Measurements from ENCODE around the gene STOML1.
"Not testable (repeated sequence)": the region's sequence is repeated elsewhere in the genome, so short reads cannot be mapped to it uniquely, and the experiment has no call there.

STOML1 gene

GRCh38 chr15:73988445-73988969, 3.6 kb downstream of the STOML1 start:
- DNase-seq (ENCODE audit: extremely low read depth in 1 of 2, low read depth in 1 of 2): no peak

GRCh38 chr15:73987681-73988444, 4.2 kb downstream of the STOML1 start:
- DNase-seq (ENCODE audit: extremely low read depth in 1 of 2, low read depth in 1 of 2): no peak

- DNase-seq (ENCODE audit: extremely low read depth in 1 of 2, low read depth in 1 of 2): no peak
Measured at GRCh38 chr15:73987250-73987649, 4.8 kb downstream of the STOML1 start.

GRCh38 chr15:73986776-73987056, 5.4 kb downstream of the STOML1 start:
- DNase-seq (ENCODE audit: extremely low read depth in 1 of 2, low read depth in 1 of 2): no peak

- DNase-seq (ENCODE audit: extremely low read depth in 1 of 2, low read depth in 1 of 2): no peak
Measured at GRCh38 chr15:73986055-73986775, 5.9 kb downstream of the STOML1 start.

GRCh38 chr15:73985101-73985873, 6.8 kb downstream of the STOML1 start:
- no peak for DNase-seq (ENCODE audit: extremely low read depth in 1 of 2, low read depth in 1 of 2)

- no peak for DNase-seq (ENCODE audit: extremely low read depth in 1 of 2, low read depth in 1 of 2)
Measured at GRCh38 chr15:73984208-73984979, 7.7 kb downstream of the STOML1 start.

GRCh38 chr15:73983773-73984172, 8.3 kb downstream of the STOML1 start:
- no peak for DNase-seq (ENCODE audit: extremely low read depth in 1 of 2, low read depth in 1 of 2)

- no peak for DNase-seq (ENCODE audit: extremely low read depth in 1 of 2, low read depth in 1 of 2)
Measured at GRCh38 chr15:73983211-73983727, 8.8 kb downstream of the STOML1 start.

- DNase-seq (ENCODE audit: extremely low read depth in 1 of 2, low read depth in 1 of 2): no peak
Measured at GRCh38 chr15:73982222-73982962, 9.7 kb downstream of the STOML1 start.

GRCh38 chr15:73981761-73982221, 10.3 kb downstream of the STOML1 start:
- DNase-seq (ENCODE audit: extremely low read depth in 1 of 2, low read depth in 1 of 2): no peak

- no peak for DNase-seq (ENCODE audit: extremely low read depth in 1 of 2, low read depth in 1 of 2)
Measured at GRCh38 chr15:73979636-73980035, 12.5 kb downstream of the STOML1 start.

GRCh38 chr15:73978896-73979295, 13.2 kb downstream of the STOML1 start:
- DNase-seq (ENCODE audit: extremely low read depth in 1 of 2, low read depth in 1 of 2): no peak

GRCh38 chr15:73975440-73976125, 16.5 kb downstream of the STOML1 start:
- DNase-seq (ENCODE audit: extremely low read depth in 1 of 2, low read depth in 1 of 2): not testable (repeated sequence)

GRCh38 chr15:73973683-73974200, 18.4 kb downstream of the STOML1 start:
- not testable (repeated sequence) for DNase-seq (ENCODE audit: extremely low read depth in 1 of 2, low read depth in 1 of 2)

GRCh38 chr15:73972984-73973682, 19.0 kb downstream of the STOML1 start:
- DNase-seq (ENCODE audit: extremely low read depth in 1 of 2, low read depth in 1 of 2): peak; percentile 48 to 68

GRCh38 chr15:73969151-73969759, 22.8 kb downstream of the STOML1 start:
- DNase-seq (ENCODE audit: extremely low read depth in 1 of 2, low read depth in 1 of 2): no peak

- DNase-seq (ENCODE audit: extremely low read depth in 1 of 2, low read depth in 1 of 2): no peak
Measured at GRCh38 chr15:73968461-73968860, 23.6 kb downstream of the STOML1 start.
